ENCODE results near the gene ZNF584.
"Not testable (repeated sequence)": the region's sequence is repeated elsewhere in the genome, so short reads cannot be mapped to it uniquely, and the experiment has no call there.

The ZNF584 gene

DNA sequence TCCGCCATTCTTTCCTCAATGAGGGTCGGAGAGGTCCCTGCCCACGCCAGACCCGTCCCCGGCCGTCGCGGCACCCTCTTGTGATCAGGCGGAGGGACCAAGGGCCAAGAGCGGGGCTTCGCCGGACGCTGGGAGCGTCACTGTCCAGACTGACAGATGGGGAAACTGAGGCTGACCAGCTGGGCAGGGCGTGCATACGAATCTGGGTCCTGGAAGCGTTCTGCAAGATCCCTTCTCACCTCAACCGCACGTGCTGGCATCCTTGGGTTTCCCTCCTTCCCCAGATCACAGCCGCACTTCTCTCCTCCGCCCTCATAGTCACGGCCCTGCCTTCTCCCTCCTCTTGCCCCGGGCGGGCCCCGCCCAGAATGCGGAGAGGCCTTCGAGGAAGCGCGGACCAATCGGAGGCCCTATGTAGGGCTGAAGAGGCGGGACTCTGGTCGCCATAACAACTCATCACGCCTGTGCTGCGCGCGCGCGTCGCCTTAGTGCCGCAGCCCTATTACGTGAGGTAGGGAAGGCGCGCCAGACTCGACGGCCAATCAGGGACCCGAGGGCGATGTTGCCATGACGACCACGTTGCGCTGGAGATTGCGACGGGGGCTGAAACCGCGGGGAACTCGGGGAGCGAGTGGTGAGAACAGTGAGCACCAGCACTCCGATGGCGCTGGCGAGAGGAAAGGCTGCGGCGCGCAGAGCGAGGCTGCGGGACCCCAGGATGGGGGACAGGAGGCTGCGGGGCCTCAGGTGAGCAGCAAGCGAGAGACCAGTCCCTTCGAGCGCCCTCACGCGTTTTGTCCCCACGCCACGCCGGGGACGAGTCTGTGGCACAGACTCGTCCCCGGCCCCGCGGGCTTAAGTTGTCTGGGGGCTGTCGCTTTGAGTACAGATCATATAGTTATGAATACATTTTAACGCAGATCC is 7.3 kb upstream of the ZNF584 start:
- H3K36me3 ChIP-seq (ENCODE audit: insufficient read depth, insufficient read length, low read length) = peaks cover 12% of the 10 kb centered on the region
- no peaks in the 10 kb centered on the region for H3K9me3 ChIP-seq (ENCODE audit: insufficient read depth, low read length)
- H3K27me3 ChIP-seq (ENCODE audit: insufficient read depth, insufficient read length) = no peaks in the 10 kb centered on the region
- H3K4me1 ChIP-seq (ENCODE audit: insufficient read depth, insufficient read length) = peaks cover 9% of the 10 kb centered on the region
- H3K4me3 ChIP-seq (ENCODE audit: insufficient read length, low read depth) = peak overlapping the region; percentile 64
- peak; percentile 96 for DNase-seq (ENCODE audit: low read depth, low spot score)
- no peak for TF ChIP-seq YY1 (IDR thresholded peaks at IDR 0.05; ENCODE audit: insufficient read depth, insufficient read length)
- TF ChIP-seq ZNF274 (IDR thresholded peaks at IDR 0.05; ENCODE audit: low read depth, low read length) = no peak
- TF ChIP-seq SUZ12 (IDR thresholded peaks at IDR 0.05; ENCODE audit: extremely low read depth, insufficient read depth, insufficient read length) = no peak
- peak overlapping the region; percentile 95 for H3K9ac ChIP-seq (ENCODE audit: insufficient read length, low read depth)

- Histone ChIP-seq H3K9me3 (ENCODE audit: insufficient read depth, low read length) (no peaks in the 10 kb centered on the region), H3K27me3 (ENCODE audit: insufficient read depth, insufficient read length) (no peaks in the 10 kb centered on the region), H3K4me3 (ENCODE audit: insufficient read length, low read depth) (peak overlapping the region; percentile 64), H3K36me3 (ENCODE audit: insufficient read depth, insufficient read length, low read length) (peaks cover 7% of the 10 kb centered on the region), H3K4me1 (ENCODE audit: insufficient read depth, insufficient read length) (peaks cover 9% of the 10 kb centered on the region), H3K9ac (ENCODE audit: insufficient read length, low read depth) (peak overlapping the region; percentile 95)
- DNase-seq (ENCODE audit: low read depth, low spot score) = no peak
- no peak for TF ChIP-seq YY1 (IDR thresholded peaks at IDR 0.05; ENCODE audit: insufficient read depth, insufficient read length)
- TF ChIP-seq SUZ12 (IDR thresholded peaks at IDR 0.05; ENCODE audit: extremely low read depth, insufficient read depth, insufficient read length) = no peak
- no peak for TF ChIP-seq ZNF274 (IDR thresholded peaks at IDR 0.05; ENCODE audit: low read depth, low read length)
These were observed 6.5 kb upstream of the ZNF584 start for GRCh38 chr19:58401840-58402421.

- H3K27me3 ChIP-seq (ENCODE audit: insufficient read depth, insufficient read length); H3K9ac ChIP-seq (ENCODE audit: insufficient read length, low read depth); H3K4me1 ChIP-seq (ENCODE audit: insufficient read depth, insufficient read length); H3K4me3 ChIP-seq (ENCODE audit: insufficient read length, low read depth); DNase-seq (ENCODE audit: low read depth, low spot score); H3K36me3 ChIP-seq (ENCODE audit: insufficient read depth, insufficient read length, low read length); H3K9me3 ChIP-seq (ENCODE audit: insufficient read depth, low read length): not testable (repeated sequence)
These were observed 4.5 kb upstream of the ZNF584 start for GRCh38 chr19:58403920-58404478.

- H3K9ac ChIP-seq (ENCODE audit: insufficient read length, low read depth) = peak overlapping the region; percentile 92
- H3K9me3 ChIP-seq (ENCODE audit: insufficient read depth, low read length) = no peaks in the 10 kb centered on the region
- DNase-seq (ENCODE audit: low read depth, low spot score) = no peak
- no peak for TF ChIP-seq ZNF274 (IDR thresholded peaks at IDR 0.05; ENCODE audit: low read depth, low read length)
- TF ChIP-seq YY1 (IDR thresholded peaks at IDR 0.05; ENCODE audit: insufficient read depth, insufficient read length) = no peak
- no peak for TF ChIP-seq SUZ12 (IDR thresholded peaks at IDR 0.05; ENCODE audit: extremely low read depth, insufficient read depth, insufficient read length)
- H3K27me3 ChIP-seq (ENCODE audit: insufficient read depth, insufficient read length) = no peaks in the 10 kb centered on the region
- H3K4me3 ChIP-seq (ENCODE audit: insufficient read length, low read depth) = peak overlapping the region; percentile 96
- H3K36me3 ChIP-seq (ENCODE audit: insufficient read depth, insufficient read length, low read length) = peaks cover 4% of the 10 kb centered on the region
- H3K4me1 ChIP-seq (ENCODE audit: insufficient read depth, insufficient read length) = peaks cover 2% of the 10 kb centered on the region
These were observed 1.4 kb upstream of the ZNF584 start for GRCh38 chr19:58406818-58407657.

- peaks cover 4% of the 10 kb centered on the region for H3K36me3 ChIP-seq (ENCODE audit: insufficient read depth, insufficient read length, low read length)
- H3K4me1 ChIP-seq (ENCODE audit: insufficient read depth, insufficient read length) = peaks cover 2% of the 10 kb centered on the region
- H3K9ac ChIP-seq (ENCODE audit: insufficient read length, low read depth) = peak overlapping the region; percentile 92
- no peak for DNase-seq (ENCODE audit: low read depth, low spot score)
- H3K4me3 ChIP-seq (ENCODE audit: insufficient read length, low read depth) = peak overlapping the region; percentile 96
- TF ChIP-seq SUZ12 (IDR thresholded peaks at IDR 0.05; ENCODE audit: extremely low read depth, insufficient read depth, insufficient read length) (no peak), YY1 (IDR thresholded peaks at IDR 0.05; ENCODE audit: insufficient read depth, insufficient read length) (no peak), ZNF274 (IDR thresholded peaks at IDR 0.05; ENCODE audit: low read depth, low read length) (no peak)
- no peaks in the 10 kb centered on the region for H3K9me3 ChIP-seq (ENCODE audit: insufficient read depth, low read length)
- no peaks in the 10 kb centered on the region for H3K27me3 ChIP-seq (ENCODE audit: insufficient read depth, insufficient read length)
These were observed 744 bp upstream of the ZNF584 start for GRCh38 chr19:58407658-58408151.

DNA sequence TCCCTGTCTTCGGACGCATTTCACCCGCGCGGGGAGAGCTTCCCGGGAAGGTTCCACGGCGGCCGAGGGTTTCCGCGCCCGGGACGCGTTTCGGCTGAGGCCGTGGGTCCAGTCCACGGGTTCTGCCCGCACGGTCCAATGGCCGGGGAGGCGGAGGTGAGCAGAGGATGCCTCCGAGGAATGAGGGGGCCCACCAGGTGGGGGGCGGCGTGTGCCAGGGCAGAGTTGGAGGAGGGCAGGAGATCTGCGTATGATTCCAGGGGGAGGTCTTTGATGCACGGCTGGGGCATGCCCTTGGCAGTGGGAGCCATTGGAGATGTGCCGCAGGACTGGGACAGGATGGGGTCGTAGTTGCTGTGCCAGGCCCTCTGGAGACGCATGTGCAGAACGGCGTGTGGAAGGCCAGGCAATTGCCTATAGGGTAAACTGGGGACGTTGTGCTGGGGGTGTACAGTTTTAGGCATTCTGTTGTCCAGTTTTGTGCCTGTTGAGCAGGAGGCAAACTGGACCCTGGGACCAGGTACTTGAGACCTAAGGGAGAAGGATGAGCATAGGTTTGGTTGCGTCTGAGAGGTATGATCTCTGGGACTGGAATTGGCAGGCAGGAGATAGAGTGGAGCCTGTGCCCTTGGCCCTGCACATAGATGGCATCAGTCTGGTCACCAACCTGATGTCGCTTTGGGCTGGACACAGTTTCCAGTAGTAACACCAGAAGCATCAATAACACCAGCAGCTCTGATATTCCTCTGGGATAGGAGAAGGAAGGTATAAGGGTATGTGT is 751 bp downstream of the ZNF584 start:
- TF ChIP-seq YY1 (IDR thresholded peaks at IDR 0.05; ENCODE audit: insufficient read depth, insufficient read length) = no peak
- TF ChIP-seq ZNF274 (IDR thresholded peaks at IDR 0.05; ENCODE audit: low read depth, low read length) = no peak
- TF ChIP-seq SUZ12 (IDR thresholded peaks at IDR 0.05; ENCODE audit: extremely low read depth, insufficient read depth, insufficient read length) = no peak
- H3K4me1 ChIP-seq (ENCODE audit: insufficient read depth, insufficient read length) = peaks cover 2% of the 10 kb centered on the region
- peaks cover 4% of the 10 kb centered on the region for H3K36me3 ChIP-seq (ENCODE audit: insufficient read depth, insufficient read length, low read length)

More for the DNA sequence above, 751 bp downstream of the ZNF584 start:
- H3K4me3 ChIP-seq (ENCODE audit: insufficient read length, low read depth) = peak overlapping the region; percentile 96
- no peaks in the 10 kb centered on the region for H3K9me3 ChIP-seq (ENCODE audit: insufficient read depth, low read length)
- no peaks in the 10 kb centered on the region for H3K27me3 ChIP-seq (ENCODE audit: insufficient read depth, insufficient read length)
- H3K9ac ChIP-seq (ENCODE audit: insufficient read length, low read depth) = peak overlapping the region; percentile 92
- DNase-seq (ENCODE audit: low read depth, low spot score) = no peak

Measured in NT2/D1 (cell line).